ENCODE data around the gene JCHAIN.
"Not testable (repeated sequence)": the region's sequence is repeated elsewhere in the genome, so short reads cannot be mapped to it uniquely, and the experiment has no call there.

JCHAIN gene

DNA sequence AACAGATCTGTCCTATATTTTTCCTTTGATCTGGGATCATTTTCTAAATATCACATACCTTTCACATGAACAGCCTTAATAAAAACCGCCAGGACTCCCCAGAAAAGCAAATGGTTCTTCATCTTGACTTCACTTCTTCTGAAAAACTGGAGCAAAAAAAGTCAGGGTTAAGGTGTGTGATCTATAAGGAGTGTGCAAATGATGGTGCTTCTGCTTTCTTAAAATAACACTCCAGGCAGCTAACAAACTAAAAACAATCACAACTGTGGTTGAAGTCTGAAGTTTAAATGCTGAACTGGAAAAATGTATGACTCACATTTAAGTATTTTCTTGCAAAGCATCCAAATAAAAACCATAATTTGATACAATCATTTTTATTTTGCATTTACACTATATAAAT is at the start of gene JCHAIN:
TSS of gene JCHAIN (minus strand) at position 140 of the 400 bp plus-strand sequence. CDS start at position 122, 18 bp downstream.
- DNase-seq (ENCODE audit: low read depth, low spot score) = no peak

DNA sequence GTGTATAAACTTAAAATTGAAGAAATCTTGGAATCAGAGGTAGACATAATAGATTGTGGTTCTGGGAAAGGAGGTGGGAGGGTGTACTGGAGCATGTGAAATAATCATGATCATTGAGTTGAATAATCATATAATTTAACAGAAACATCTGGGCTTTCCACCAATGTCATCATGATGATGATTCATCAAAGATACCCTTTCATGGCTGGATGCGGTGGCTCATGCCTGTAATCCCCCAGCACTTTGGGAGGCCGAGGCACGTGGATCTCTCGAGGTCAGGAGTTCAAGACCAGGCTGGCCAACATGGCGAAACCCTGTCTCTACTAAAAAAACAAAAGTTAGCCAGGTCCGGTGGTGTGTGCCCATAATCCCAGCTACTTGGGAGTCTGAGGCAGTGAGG is 48.8 kb upstream of the JCHAIN start:
- DNase-seq (ENCODE audit: low read depth, low spot score) = no peak

DNA sequence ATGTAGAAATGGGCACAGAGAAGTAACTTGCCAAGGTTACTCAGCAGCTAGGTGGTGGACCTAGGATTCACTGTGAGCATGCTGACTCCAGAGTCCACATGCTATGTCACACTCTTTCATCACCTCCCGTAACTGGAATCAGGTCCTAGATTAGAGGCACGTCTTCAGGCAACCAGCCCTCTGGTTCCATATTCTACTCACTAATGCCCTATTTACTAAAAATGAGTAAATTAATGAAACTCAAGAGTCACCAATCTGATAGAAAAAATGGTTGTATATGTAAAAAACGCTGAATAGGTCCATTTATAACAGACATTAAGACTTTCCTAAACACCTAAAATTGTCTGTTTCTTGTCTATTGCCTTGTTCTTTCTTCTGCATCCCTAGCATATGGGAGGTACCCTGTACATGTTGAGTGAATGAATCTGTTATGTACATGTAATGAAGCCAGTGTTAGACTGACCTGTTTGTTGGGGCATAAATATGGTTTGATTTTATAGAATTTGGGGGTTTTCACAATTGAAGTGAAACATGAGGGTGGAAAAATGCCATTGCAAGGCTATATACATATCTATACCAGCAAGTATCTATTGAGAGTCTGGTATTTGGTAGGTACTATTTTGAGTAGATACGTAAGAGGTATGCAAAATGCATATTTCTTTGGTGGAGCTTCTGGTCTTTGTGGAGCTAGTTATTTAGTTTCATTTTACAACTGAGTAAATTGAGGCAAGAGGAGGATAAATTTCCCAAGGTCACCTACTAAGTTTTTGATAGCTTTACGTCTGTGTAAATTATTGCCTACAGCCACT is 48.0 kb upstream of the JCHAIN start:
- no peak for DNase-seq (ENCODE audit: low read depth, low spot score)

DNA sequence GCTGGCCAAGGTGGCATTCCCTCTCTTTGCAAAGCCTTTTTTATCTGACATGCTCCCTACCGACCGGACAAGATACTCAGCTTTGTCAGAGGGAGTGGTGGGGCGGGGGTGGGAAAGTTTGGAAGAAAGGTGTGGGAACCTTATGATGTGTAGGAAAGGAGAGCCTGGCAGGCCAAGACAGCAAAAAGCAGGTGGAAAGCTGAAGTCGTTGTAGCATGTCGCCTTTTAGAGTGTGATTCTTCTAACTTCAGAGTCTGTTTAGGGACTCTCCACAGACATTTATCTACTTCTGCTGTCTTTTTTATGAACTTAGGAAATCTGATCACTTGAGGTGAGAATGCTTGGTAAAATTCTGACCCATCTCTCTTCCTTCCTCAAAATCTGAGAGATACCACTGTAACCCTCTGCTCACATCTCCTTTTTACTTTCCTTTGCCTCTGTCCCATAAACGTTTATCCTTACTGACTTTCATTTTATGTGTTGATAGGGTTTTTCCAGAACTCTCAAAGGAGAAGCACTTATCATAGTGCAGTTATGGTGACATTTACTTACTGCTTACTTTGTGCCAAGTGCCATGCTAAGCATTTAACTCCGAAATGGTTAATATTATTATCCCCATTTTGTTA is 47.3 kb upstream of the JCHAIN start:
- DNase-seq (ENCODE audit: low read depth, low spot score) = peak; percentile 32

DNA sequence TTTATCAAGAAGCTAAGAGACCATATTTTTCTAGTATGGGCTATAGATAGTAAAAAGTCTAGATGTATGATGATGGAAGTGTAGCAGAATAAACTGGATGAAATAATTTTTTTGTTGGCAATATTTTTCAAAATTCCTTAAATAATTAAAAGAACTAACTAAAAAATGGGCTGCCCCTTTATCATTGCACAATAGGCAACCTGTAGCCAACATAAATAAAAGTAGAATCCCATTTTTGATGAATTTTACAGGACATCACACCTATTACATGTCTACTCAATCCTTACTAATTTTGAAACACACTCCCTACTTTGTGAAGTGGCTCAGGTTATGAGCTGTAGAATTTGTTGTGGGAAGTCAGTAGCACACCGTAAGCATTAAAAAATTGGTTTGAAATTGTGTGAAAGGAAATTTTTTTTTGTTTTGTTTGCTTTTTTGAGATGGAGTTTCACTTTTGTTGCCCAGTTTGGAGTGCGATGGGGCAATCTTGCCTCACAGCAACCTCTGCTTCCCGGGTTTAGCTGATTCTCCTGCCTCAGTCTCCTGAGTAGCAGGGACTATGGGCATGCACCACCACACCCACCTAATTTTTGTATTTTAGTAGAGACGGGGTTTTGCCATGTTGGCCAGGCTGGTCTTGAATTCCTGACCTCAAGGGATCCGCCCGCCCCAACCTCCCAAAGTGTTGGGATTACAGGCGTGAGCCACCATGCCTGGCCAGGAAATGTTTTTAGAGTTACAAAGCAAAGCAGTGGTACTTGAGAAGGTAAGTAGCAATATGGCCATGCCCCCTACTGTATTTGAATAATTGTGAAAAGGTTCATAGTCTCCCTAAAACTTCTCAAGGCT is 46.5 kb upstream of the JCHAIN start:
- no peak for DNase-seq (ENCODE audit: low read depth, low spot score)

DNA sequence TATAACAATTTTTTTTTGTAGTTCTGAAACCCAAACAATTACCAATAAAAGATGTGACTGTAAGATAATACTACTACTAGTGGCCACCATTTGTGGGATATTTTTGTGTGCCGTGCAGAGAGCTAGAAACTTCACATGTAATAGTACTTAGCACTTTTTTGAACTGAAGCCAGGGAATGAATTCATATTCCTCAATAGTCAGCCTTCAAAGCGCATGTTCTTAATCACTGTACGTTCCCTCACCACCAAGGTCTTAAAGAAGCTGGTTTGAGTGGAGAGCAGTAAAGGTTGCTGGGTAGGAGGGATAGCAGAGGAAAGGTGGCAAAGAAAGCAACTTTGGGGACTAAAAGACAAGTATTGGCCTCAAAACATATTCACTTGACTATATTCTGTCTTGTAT is 45.8 kb upstream of the JCHAIN start:
- DNase-seq (ENCODE audit: low read depth, low spot score) = no peak

DNA sequence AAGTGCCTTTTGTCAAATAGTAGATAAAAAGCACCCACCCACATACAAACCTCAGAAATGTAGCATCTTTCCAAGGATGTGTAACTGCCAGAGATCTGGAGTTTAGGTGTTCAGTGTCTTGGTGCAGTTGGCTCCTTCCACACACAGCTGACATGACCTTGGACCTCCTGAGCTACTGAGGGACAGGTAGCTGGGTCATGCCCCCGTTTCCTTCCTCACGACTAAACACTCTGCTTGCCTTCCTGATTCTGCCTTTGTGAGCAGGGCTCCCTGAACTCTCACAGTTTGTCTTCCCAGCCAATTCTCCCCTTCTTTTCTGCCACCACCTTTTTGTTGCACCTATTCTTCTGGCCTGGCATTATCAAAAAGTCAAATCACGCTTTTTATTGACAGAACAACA is 45.3 kb upstream of the JCHAIN start:
- no peak for DNase-seq (ENCODE audit: low read depth, low spot score)

DNA sequence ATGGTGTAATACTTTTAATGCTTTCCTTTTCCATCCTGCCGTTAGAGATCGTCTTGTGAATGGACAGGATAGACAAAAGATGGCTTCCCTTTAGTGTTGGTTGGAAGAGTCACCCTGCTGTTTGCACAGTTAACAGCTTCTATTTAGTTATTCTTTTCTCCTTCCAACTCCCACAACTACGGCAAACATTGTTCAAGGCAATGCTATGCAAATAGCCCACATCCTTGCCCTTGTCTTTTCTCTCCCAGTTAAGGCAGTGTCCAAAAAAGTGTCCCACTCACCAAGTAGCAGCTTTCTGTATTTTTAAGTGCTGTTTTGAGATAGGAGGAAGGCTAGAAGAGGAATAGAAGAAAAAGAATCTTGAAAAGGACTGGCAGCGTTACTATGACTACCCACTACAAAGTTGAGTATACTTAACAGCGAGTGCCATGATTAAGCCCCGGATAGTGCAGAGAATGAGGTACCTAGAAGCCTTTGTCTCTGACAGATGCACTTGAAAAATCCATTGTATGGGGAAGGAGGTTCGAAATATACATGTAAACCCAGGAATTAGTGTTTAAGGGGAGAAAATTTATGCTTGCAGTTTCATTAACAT is 43.4 kb upstream of the JCHAIN start:
- no peak for DNase-seq (ENCODE audit: low read depth, low spot score)

DNA sequence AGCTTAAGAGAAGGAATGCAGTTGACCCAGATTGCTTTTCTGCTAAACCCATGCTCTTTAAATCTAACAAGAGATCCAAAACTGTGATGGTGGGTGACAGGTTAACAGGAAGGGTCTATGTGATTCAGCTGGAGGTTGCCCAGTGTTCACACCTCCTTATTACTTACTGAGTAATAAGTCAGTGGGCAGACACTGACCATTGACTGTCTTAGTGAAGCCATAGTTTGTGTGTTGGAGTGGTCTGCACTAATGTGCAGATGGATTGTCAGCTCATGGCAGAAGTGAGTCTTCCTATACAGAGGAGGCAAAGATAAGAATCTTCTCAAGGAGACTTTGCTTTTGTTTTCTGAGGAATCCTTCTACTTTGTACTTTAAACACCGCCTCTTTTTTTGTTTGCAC is 40.2 kb upstream of the JCHAIN start:
- DNase-seq (ENCODE audit: low read depth, low spot score) = peak; percentile 26

DNA sequence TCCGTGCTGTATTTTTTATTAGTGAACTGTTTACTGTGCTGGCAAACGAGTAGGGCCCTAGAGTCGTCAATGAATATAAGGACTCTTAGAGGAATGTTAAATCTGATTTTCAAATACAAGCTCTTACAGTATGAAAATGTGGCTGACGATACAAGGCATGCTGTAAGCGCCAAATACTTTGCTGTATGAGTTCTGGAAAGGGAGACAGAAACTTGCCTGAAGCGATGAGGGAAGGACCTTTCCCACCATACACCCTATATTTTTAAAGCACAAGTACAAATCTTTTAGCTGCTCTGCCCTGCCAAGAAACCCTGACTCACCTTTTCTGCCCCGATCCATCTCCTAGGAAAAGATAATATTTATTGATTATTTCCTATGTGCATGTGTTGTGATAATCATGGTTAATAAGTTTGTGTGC is 39.7 kb upstream of the JCHAIN start:
- DNase-seq (ENCODE audit: low read depth, low spot score) = peak; percentile 36

DNA sequence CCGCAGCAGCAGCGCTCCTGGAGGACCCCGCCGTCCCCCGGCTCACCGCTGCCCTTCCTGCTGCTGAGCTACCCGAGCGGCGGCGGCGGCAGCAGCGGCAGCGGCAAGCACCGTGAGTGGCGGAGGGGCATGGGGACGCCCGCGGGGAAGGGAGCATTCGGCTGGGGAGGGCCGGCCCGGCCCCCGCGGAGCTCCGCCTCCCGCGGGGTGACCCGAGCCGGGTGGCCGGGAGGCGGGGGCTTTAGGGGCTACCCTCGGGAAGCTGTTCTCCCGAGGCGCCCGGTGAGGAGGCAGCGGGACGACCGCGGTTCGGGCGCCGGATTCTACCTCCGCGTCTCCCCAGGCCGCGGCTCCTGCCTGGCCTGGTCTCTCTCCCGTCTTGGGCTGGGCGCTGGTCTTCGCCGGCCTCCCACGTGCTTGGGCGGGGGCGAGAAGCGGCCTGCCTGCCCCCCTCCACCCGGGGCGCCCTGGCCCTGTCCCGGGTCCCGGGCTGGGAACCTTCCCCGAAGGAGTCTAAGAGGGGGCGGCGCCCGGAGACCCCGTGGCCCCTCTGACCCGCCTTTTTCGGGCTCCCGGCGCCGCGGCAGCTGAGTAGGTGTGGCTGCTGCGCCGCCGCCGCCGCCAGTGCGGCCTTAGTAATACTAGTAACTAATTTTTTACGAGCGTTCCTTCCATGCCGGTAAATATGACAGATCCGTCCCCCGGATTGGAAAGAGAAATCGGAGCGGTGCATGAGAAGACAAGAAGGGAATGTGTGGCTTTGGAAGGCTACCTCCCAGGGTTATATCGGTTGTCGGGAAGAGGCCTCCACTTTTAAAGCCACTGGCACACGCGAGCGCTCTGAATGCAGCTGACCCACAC is 39.1 kb upstream of the JCHAIN start:
- DNase-seq (ENCODE audit: low read depth, low spot score) = peak; percentile 85

DNA sequence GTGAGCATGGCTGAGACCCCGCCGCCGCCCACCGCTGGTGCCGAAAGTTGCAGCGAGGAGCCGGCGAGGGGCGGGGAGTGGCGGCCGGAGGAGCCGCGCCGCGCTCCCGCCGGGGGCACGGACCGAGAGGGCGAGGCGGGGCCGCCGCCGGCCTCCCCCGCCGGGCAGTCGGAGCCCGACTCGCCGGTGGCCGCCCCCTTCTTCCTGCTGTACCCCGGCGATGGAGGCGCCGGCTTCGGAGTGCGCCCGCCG is 38.5 kb upstream of the JCHAIN start:
- no peak for DNase-seq (ENCODE audit: low read depth, low spot score)

DNA sequence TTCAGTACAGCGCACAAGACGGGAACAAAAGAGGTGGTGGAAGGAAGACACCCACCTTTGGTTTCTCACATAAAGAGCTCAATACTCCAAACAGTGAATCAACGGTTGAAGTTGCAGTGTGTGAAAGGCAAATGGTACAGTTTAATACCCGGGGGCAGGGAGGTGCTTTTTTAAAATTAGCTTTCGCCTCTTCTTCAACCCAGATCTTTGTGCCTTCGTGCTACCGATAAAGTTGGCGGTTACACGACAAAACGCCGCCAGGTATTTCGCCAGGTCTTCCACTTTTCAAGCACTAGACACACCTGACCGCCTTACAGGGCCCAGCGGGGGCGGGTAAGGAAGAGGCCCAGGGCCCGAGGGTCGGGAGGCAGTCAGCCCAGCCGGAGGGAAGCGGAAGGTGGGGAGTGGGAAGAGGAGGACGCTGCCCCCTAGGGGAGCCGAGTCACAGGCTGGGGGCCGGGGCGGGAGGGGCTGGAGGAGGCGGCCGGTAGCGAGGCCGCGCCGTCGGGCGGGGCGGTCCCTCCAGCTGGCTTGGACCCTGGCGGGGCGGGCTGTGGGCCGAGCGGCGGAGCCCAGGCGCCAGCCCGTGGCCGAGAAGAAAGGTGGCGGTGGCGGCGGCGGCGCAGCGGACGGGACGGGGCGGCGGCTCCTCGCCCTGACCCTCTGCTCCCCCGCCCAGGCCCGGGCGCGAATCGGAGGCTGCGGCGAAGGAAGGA is 38.1 kb upstream of the JCHAIN start:
- DNase-seq (ENCODE audit: low read depth, low spot score) = peak; percentile 88

DNA sequence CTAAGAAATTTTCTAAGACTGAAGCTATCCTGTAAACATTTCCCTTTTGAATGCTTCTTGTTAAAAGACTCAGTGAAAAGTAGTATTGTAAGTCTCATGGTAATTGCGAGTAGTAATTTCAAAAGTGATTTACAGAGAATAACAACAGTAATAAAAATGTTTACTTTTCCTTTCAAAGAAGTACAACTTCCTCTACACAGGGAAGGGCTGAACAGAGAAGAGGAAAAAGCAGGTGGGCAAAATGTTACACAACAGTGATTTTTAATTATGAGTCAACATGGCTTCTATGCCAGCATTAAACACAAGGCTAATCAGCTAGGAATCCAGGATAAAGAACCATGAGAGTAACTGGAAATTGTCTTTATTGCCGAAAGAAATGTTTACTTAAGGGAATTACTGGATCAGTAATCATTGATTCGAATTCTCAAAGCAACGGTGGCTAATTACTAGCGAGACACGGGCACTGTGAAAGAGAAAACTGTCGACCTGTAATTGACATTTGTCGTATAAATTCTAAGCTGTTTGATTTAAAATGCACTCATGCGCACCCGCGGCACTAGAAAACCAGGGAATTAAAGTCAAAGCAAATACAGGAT is 37.4 kb upstream of the JCHAIN start:
- no peak for DNase-seq (ENCODE audit: low read depth, low spot score)

DNA sequence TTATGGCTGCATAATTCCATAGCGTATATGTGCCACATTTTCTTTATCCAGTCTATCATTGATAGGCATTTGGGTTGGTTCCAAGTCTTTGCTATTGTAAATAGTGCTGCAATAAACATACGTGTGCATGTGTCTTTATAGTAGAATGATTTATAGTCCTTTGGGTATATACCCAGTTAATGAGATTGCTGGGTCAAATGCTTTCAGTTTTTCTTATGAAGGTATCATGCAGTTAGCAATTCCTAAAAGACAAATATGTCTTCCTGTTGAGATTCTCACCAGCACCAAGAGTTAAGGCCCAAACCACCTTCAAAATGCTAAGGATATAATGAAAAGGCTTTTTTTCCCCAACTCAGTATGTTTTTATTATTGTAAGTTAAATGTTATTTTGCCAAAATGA is 36.3 kb upstream of the JCHAIN start:
- not testable (repeated sequence) for DNase-seq (ENCODE audit: low read depth, low spot score)

DNA sequence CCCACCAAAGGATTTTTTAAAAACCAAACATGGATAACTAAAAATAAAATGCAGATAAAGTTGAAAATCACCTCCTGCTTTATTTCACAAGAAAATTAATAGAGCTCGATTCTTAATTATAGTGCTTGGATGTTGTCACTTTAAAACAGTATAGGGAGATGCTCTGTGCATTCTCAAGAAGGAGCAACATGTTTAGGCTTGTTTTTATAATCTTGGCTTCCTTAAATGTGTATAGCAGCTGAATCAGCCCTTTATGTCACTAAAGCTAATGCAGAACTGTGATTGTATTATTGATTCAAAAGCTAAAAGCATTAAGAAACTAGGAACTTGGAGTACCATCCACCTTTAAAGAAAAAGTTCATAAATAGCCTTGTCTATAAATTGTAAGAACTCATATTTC is 35.0 kb upstream of the JCHAIN start:
- DNase-seq (ENCODE audit: low read depth, low spot score) = no peak

DNA sequence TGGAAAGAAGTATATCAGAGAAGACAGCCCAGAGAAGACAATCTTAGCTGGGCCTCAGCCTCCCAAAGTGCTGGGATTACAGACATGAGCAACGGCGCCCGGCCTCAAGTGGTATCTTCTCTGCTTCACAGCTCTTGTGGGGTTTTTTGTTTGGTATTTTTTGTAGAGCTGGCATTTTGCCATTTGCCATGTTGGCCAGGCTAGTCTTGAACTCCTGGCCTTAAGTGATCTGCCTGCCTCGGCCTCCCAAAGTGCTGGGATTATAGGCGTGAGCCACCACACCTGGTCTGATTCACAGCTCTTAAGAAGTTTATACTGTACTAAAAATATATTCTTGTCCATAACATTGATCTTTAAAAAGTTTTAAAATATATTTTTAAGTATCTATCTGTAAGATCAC is 34.4 kb upstream of the JCHAIN start:
- no peak for DNase-seq (ENCODE audit: low read depth, low spot score)

DNA sequence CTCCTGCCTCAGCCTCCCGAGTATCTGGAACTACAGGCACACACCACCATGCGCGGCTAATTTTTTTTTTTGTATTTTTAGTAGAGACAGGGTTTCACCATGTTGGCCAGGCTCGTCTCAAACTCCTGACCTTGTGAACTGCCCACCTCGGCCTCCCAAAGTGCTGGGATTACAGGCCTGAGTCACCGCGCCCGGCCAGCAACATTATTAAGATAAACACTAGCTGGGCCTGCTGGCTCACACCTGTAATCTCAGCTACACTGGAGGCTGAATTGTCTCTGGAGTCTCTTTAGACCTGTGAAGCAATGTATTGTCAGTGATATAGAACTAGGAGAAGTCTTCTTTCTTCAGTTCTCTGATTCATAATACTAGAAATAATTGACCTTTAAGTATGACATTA is 32.1 kb upstream of the JCHAIN start:
- DNase-seq (ENCODE audit: low read depth, low spot score) = not testable (repeated sequence)

DNA sequence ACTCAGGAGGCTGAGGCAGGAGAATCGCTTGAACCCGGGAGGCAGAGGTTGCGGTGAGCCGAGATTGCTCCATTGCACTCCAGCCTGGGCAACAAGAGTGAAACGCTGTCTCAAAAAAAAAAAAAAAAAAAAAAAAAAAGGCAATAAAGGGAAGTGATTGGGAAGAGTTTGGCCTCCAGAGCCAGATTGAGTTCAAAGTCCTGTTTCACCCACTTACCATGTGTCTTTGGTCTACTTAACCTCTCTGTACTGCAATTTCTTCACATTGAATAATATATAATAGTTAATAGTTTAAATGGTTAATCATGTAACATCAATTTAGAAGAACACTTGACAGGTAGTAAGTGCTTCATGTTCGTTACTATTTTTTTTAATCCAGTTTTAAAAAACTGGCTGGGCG is 28.3 kb upstream of the JCHAIN start:
- DNase-seq (ENCODE audit: low read depth, low spot score) = not testable (repeated sequence)

DNA sequence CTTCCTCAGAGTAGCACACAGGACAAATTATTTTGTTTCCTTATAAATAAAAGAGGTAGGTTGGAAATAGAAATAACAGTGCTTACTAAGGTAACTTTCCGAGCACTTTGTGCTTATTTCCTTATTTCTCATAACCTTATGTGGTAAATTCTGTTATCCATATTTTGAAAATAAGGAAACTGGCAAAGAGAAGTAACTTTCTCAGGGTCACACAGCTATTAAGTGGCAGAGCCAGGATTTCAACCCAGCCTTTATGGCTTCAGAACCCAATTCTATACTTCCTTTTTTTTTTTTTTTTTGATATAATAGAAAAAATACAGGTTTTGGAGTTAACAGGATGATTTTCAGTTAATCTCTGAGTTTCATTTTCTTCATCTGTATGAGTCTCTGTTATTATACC is 25.4 kb upstream of the JCHAIN start:
- DNase-seq (ENCODE audit: low read depth, low spot score) = no peak
